ENCODE data around the gene LSM2. TPM values are rescaled to one million over a fixed set of nuclear protein-coding genes. Genes with fewer than 3 reads are reported as not detected.

LSM2 gene
- total RNA-seq, 1 donor from 2014 or later, result 112 TPM

GRCh38 chr6:31768363-31769257 is 38.2 kb downstream of the LSM2 start:
- no peak for DNase-seq (ENCODE audit: low read depth)
- no peak overlapping the region for H3K4me3 ChIP-seq (ENCODE audit: low read depth, low read length)
- TF ChIP-seq, protein P1, sequence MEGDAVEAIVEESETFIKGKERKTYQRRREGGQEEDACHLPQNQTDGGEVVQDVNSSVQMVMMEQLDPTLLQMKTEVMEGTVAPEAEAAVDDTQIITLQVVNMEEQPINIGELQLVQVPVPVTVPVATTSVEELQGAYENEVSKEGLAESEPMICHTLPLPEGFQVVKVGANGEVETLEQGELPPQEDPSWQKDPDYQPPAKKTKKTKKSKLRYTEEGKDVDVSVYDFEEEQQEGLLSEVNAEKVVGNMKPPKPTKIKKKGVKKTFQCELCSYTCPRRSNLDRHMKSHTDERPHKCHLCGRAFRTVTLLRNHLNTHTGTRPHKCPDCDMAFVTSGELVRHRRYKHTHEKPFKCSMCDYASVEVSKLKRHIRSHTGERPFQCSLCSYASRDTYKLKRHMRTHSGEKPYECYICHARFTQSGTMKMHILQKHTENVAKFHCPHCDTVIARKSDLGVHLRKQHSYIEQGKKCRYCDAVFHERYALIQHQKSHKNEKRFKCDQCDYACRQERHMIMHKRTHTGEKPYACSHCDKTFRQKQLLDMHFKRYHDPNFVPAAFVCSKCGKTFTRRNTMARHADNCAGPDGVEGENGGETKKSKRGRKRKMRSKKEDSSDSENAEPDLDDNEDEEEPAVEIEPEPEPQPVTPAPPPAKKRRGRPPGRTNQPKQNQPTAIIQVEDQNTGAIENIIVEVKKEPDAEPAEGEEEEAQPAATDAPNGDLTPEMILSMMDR (conservative IDR thresholded peaks at IDR 0.05; ENCODE audit: low read depth, low read length), result no peak

GRCh38 chr6:31767096-31767645 is 39.6 kb downstream of the LSM2 start:
- TF ChIP-seq, protein P1 (conservative IDR thresholded peaks at IDR 0.05; ENCODE audit: low read depth, low read length), result no peak
- no peak for DNase-seq (ENCODE audit: low read depth)
- H3K4me3 ChIP-seq (ENCODE audit: low read depth, low read length), result no peak overlapping the region

DNA sequence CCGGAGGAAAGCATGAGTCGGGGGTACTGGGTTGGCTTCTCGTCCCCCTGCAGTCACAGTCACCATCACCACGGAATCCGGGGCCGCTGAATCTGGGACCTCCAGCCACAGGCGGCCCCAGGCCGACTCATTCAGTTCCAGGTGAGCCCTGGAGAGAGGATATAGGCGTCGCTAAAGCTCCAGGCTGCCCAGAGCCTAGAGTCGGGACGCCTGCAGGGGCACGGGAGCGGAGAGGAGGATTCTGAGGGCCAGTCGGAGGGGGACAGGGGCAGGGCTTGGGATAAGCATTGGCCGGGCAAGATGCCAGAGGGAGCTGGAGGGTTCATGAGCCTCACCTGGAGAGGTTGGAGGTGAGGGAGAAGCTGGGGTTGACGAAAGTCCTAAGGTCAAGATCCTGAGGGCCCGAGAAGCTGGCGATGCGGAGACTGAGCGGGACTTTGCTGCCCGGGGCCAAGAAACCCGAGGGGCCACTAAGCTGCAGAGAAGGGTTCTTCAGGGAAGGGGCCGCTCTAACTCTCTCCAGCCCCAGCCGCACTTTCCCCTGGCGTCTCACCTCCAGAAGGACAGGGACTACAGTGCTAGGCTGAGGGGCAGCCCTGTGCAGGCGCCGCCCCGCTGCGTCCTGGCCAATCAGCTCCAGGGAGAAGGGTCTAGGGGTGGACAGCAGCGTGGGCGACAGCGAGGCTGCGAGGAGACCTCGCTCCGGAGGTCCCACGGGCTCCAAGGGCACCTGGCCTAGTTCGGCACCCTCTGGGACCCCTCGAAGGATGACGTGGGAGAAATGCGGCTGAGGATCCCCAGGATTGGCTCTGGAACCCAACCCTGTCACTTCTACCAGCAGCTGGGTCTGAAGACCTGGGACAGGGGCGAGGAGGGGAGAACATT is 40.6 kb downstream of the LSM2 start:
- no peak for DNase-seq (ENCODE audit: low read depth)
- H3K4me3 ChIP-seq (ENCODE audit: low read depth, low read length), result peak overlapping the region; percentile 27
- TF ChIP-seq, protein P1 (conservative IDR thresholded peaks at IDR 0.05; ENCODE audit: low read depth, low read length), result no peak

GRCh38 chr6:31765559-31765909 is 41.2 kb downstream of the LSM2 start:
- TF ChIP-seq, protein P1 (conservative IDR thresholded peaks at IDR 0.05; ENCODE audit: low read depth, low read length), result no peak
- no peak overlapping the region for H3K4me3 ChIP-seq (ENCODE audit: low read depth, low read length)
- no peak for DNase-seq (ENCODE audit: low read depth)

- TF ChIP-seq, protein P1 (conservative IDR thresholded peaks at IDR 0.05; ENCODE audit: low read depth, low read length), result no peak
- H3K4me3 ChIP-seq (ENCODE audit: low read depth, low read length), result no peak overlapping the region
- no peak for DNase-seq (ENCODE audit: low read depth)
These were observed 42.6 kb downstream of the LSM2 start for GRCh38 chr6:31764198-31764597.

DNA sequence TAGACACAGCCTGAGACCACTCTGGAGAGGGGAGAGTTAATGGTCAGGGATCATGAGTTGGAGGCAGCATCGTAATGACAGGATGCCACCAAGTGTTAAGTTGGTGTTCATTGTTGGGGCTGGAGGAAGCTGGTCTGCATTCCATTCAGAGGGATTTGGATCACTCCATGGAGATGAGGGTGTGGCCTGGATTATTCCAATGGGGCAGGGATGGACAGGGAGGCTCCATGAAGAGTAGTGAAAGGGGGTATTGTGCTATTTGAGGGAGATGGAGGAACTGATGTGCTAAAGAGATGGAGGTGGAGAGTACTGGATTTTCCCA is 43.2 kb downstream of the LSM2 start:
- no peak overlapping the region for H3K4me3 ChIP-seq (ENCODE audit: low read depth, low read length)
- no peak for DNase-seq (ENCODE audit: low read depth)
- TF ChIP-seq, protein P1 (conservative IDR thresholded peaks at IDR 0.05; ENCODE audit: low read depth, low read length), result no peak

Data from epithelial cell of proximal tubule (primary cell).